H1 (cell line): Measurements from ENCODE around the gene CDH7. TPM values are rescaled to one million over a fixed set of nuclear protein-coding genes. Genes with fewer than 3 reads are reported as not detected.
A peak's percentile ranks its signal among the peaks of the same experiment; 100 is the strongest.

Experiments used
- CTCF ChIA-PET: fragments of 300-600 bp; sonication (Branson Sonifier 250); formaldehyde crosslinking; loops from one replicate; lab custom pipeline; 2021; ENCODE audit not compliant: partially characterized antibody; lab: Charles Lee
- POLR2A ChIA-PET: fragments of 300-600 bp; sonication (Branson Sonifier 250); formaldehyde crosslinking; loops from one replicate; lab custom pipeline; 2021; ENCODE audit warnings: inconsistent platforms; ENCODE audit not compliant: partially characterized antibody; lab: Charles Lee
- DNase-seq, 2 experiments: peaks; one replicate each; pipeline versions ENCODE4 v3.0.0 to v3.0.0-alpha.2; 2010 to 2022; ENCODE audit warnings: low spot score in 2 of 2, low read depth in 1 of 2, mixed read lengths in 1 of 2
- FAIRE-seq: peaks from 2 replicates; lab custom pipeline; 2011; peaks lifted over from hg19 to GRCh38; lab: Jason Lieb, UNC
- H2AFZ ChIP-seq: 2 replicates; pipeline ENCODE4 v1.8.1; 2012; ENCODE audit warnings: low read length, inconsistent platforms
- H2AK5ac ChIP-seq: 2 replicates; pipeline ENCODE4 v1.6.1; 2013; ENCODE audit warnings: low read depth, low read length
- H2BK120ac ChIP-seq: replicated peaks from 2 replicates; pipeline ENCODE3; 2013; ENCODE audit warnings: low read depth, low read length, inconsistent platforms
- H2BK12ac ChIP-seq: 2 replicates; pipeline ENCODE4 v1.6.1; 2013; ENCODE audit warnings: low read depth, low read length
- H2BK15ac ChIP-seq: 2 replicates; pipeline ENCODE4 v1.6.1; 2013; ENCODE audit warnings: low read length
- H2BK20ac ChIP-seq: 2 replicates; pipeline ENCODE4 v1.6.1; 2013; ENCODE audit warnings: low read length
- H2BK5ac ChIP-seq: 2 replicates; pipeline ENCODE4 v1.6.1; 2013; ENCODE audit warnings: low read depth, low read length
- H3K14ac ChIP-seq: 2 replicates; pipeline ENCODE4 v1.6.1; 2013; ENCODE audit warnings: inconsistent platforms; ENCODE audit not compliant: insufficient read length
- H3K18ac ChIP-seq: 2 replicates; pipeline ENCODE4 v1.6.1; 2013; ENCODE audit warnings: low read length; ENCODE audit errors: extremely low read depth
- H3K23ac ChIP-seq: 2 replicates; pipeline ENCODE4 v1.6.1; 2013; ENCODE audit warnings: inconsistent platforms; ENCODE audit not compliant: insufficient read length
- H3K23me2 ChIP-seq: 2 replicates; pipeline ENCODE4 v1.6.1; 2013; ENCODE audit warnings: low read depth, low read length
- H3K27ac ChIP-seq: 2 replicates; pipeline ENCODE4 v1.6.1; 2011; ENCODE audit warnings: low read depth, low read length, inconsistent platforms
- H3K27me3 ChIP-seq, 4 experiments: replicated peaks in 1 of 4; 1 replicate in 1 of 4; 2 replicates in 3 of 4; pipeline versions ENCODE4 v1.6.1 to v1.8.1; 2011 to 2013; ENCODE audit warnings: low read length in 3 of 4, mild to moderate bottlenecking in 3 of 4, inconsistent platforms in 2 of 4, mixed read lengths in 2 of 4, moderate library complexity in 1 of 4; ENCODE audit not compliant: control insufficient read depth in 3 of 4, insufficient read depth in 3 of 4; ENCODE audit errors: extremely low read depth in 1 of 4
- H3K36me3 ChIP-seq, 4 experiments: 2 replicates each; pipeline versions ENCODE4 v1.6.1 to v1.8.1; 2011 to 2013; ENCODE audit warnings: mild to moderate bottlenecking in 4 of 4, low read length in 3 of 4, moderate library complexity in 2 of 4, control low read depth in 1 of 4, inconsistent platforms in 1 of 4; ENCODE audit not compliant: insufficient read depth in 4 of 4, control insufficient read depth in 2 of 4
- H3K4ac ChIP-seq: replicated peaks from 2 replicates; pipeline ENCODE3; 2013; ENCODE audit warnings: low read length, low read depth, mixed read lengths, inconsistent platforms; ENCODE audit not compliant: insufficient read length
- H3K4me1 ChIP-seq, 4 experiments: replicated peaks in 1 of 4; 1 replicate in 1 of 4; 2 replicates in 3 of 4; pipeline versions ENCODE4 v1.6.1 to v1.8.1; 2011 to 2013; ENCODE audit warnings: low read length in 3 of 4, inconsistent platforms in 2 of 4, mixed read lengths in 1 of 4; ENCODE audit not compliant: insufficient read depth in 4 of 4, control insufficient read depth in 3 of 4
- H3K4me2 ChIP-seq, 2 experiments: 2 replicates each; pipeline versions ENCODE4 v1.6.1 to v1.8.1; 2011 to 2013; ENCODE audit warnings: low read depth in 2 of 2, low read length in 2 of 2, control low read depth in 1 of 2, inconsistent platforms in 1 of 2, mild to moderate bottlenecking in 1 of 2; ENCODE audit not compliant: insufficient read depth in 1 of 2
- H3K4me3 ChIP-seq, 4 experiments: fragments of 200-600, 300-600 bp in 1 of 4; sonication (generic), shearing (Covaris generic), sonication (Bioruptor Twin) in 1 of 4; 2 replicates each; pipeline versions ENCODE4 v1.5.1 to v1.8.1; 2011 to 2016; ENCODE audit warnings: low read length in 4 of 4, low read depth in 3 of 4, control low read depth in 2 of 4, inconsistent platforms in 2 of 4, mild to moderate bottlenecking in 2 of 4, mixed read lengths in 1 of 4, moderate library complexity in 1 of 4; ENCODE audit not compliant: insufficient read depth in 2 of 4; ENCODE audit errors: extremely low read depth in 1 of 4
- H3K56ac ChIP-seq: replicated peaks from 2 replicates; pipeline ENCODE3; 2013; ENCODE audit warnings: low read depth, mild to moderate bottlenecking, mixed read lengths, low read length, inconsistent platforms; ENCODE audit not compliant: insufficient read length
- H3K79me1 ChIP-seq: 2 replicates; pipeline ENCODE4 v1.6.1; 2013; ENCODE audit warnings: low read depth, low read length, control low read depth
- H3K79me2 ChIP-seq, 2 experiments: 2 replicates each; pipeline versions ENCODE4 v1.6.1 to v1.8.1; 2012 to 2013; ENCODE audit warnings: low read length in 2 of 2, mild to moderate bottlenecking in 2 of 2, inconsistent platforms in 1 of 2; ENCODE audit not compliant: insufficient read depth in 2 of 2, control insufficient read depth in 1 of 2
- H3K9ac ChIP-seq, 4 experiments: replicated peaks in 1 of 4; 1 replicate in 1 of 4; 2 replicates in 3 of 4; pipeline versions ENCODE4 v1.6.1 to v1.8.1; 2011 to 2013; ENCODE audit warnings: low read depth in 3 of 4, low read length in 3 of 4, control low read depth in 2 of 4, mild to moderate bottlenecking in 2 of 4, moderate library complexity in 2 of 4, inconsistent platforms in 1 of 4; ENCODE audit errors: extremely low read depth in 1 of 4
- H3K9me3 ChIP-seq, 2 experiments: 2 replicates each; pipeline versions ENCODE4 v1.6.1 to v1.8.1; 2012 to 2013; ENCODE audit warnings: mild to moderate bottlenecking in 2 of 2, moderate library complexity in 2 of 2, control low read depth in 1 of 2, inconsistent platforms in 1 of 2, low read depth in 1 of 2, low read length in 1 of 2, mixed read lengths in 1 of 2; ENCODE audit not compliant: insufficient read depth in 2 of 2
- H4K20me1 ChIP-seq, 2 experiments: replicated peaks in 1 of 2; 2 replicates each; pipeline versions ENCODE3 to v1.8.1; 2011 to 2013; ENCODE audit warnings: inconsistent platforms in 2 of 2, low read length in 2 of 2, mild to moderate bottlenecking in 1 of 2; ENCODE audit not compliant: insufficient read depth in 2 of 2, control insufficient read depth in 1 of 2
- H4K5ac ChIP-seq: 2 replicates; pipeline ENCODE4 v1.6.1; 2013; ENCODE audit warnings: low read length, low read depth, mixed read lengths, inconsistent platforms; ENCODE audit not compliant: insufficient read length
- H4K8ac ChIP-seq: 2 replicates; pipeline ENCODE4 v1.8.0; 2013; ENCODE audit warnings: mild to moderate bottlenecking, moderate library complexity, low read length, inconsistent platforms; ENCODE audit not compliant: insufficient read depth; ENCODE audit errors: extremely low read depth
- H4K91ac ChIP-seq: replicated peaks from 2 replicates; pipeline ENCODE3; 2013; ENCODE audit warnings: low read length, mixed read lengths, inconsistent platforms; ENCODE audit not compliant: insufficient read length
- CEBPB ChIP-seq: IDR thresholded peaks from 2 replicates; pipeline ENCODE4 v1.6.1; 2012; ENCODE audit warnings: low read depth, low read length
- POU5F1 ChIP-seq: IDR thresholded peaks from 2 replicates; pipeline ENCODE4 v1.6.1; 2011; ENCODE audit warnings: low read depth, mild to moderate bottlenecking, low read length, moderate library complexity
- WGBS, 2 experiments: shearing (Covaris generic) in 1 of 2; methylation state at CpG; one replicate each; pipeline versions ENCODE4 v1.1.6 to v1.1.7; 2013 to 2015; ENCODE audit warnings: low lambda C conversion rate in 2 of 2, mixed read lengths in 2 of 2, inconsistent platforms in 1 of 2, low coverage in 1 of 2, missing lambda C conversion rate in 1 of 2; ENCODE audit not compliant: insufficient replicate concordance in 2 of 2, insufficient coverage in 1 of 2, insufficient read length in 1 of 2; ENCODE audit errors: extremely low coverage in 1 of 2, missing lambda C conversion rate in 1 of 2; 5-methylcytosine and 5-hydroxymethylcytosine counted together
- polyA plus RNA-seq, 7 experiments: library from polyadenylated mRNA; depleted of rRNA in 3 of 7; stranded (reverse) in 5 of 7; unstranded in 2 of 7; fragments of >200 nt in 5 of 7; fragments of 200-250 nt in 2 of 7; gene quantifications; 1 replicate in 5 of 7; 2 replicates in 1 of 7; 4 replicates in 1 of 7; pipeline versions ENCODE4 v1.2.1 to v1.2.3, GENCODE V29; 2011 to 2013; ENCODE audit warnings: missing spikeins in 2 of 7, mixed read lengths in 2 of 7
- total RNA-seq: library from RNA; stranded (reverse); fragmentation: NEBNext Ultra II Directional; extraction: Animal tissue kit (Norgen Biotek cat#: 25700); gene quantifications from 2 replicates; pipeline ENCODE4 v1.2.1, GENCODE V29; 2021

Gene CDH7
- total and polyA plus RNA-seq, 2 of the 8 experiments (the other 6 are each of a cell fraction or from before 2014, with no cell fraction given), result 1.00 to 1.5 TPM

- H3K23me2 ChIP-seq, result no peaks in the 10 kb centered on the region; the same call in 1 of the 2 replicates
- no peak overlapping the region for H3K56ac ChIP-seq
- WGBS, 2 experiments, result 91% methylated on average over 1 of the region's 1 CpG; no CpG with 5 or more reads in 1 of the 2 experiments
- H2BK15ac ChIP-seq, result no peak overlapping the region
- H3K14ac ChIP-seq, result no peak overlapping the region
- FAIRE-seq, result no peak
- H4K20me1 ChIP-seq, result no peaks in the 10 kb centered on the region
- H3K4me3 ChIP-seq, result no peak overlapping the region
- no peaks in the 10 kb centered on the region for H3K79me1 ChIP-seq
- H4K5ac ChIP-seq, result no peak overlapping the region
- H2BK120ac ChIP-seq, result no peak overlapping the region
- H3K27me3 ChIP-seq, result no peaks in the 10 kb centered on the region
- TF ChIP-seq CEBPB, result peak; percentile 56; the same call in 1 of the 2 replicates
- no peak for TF ChIP-seq POU5F1
- H3K27ac ChIP-seq, result no peak overlapping the region
- H2BK20ac ChIP-seq, result no peak overlapping the region
- H3K4ac ChIP-seq, result no peak overlapping the region
- no peak overlapping the region for H3K23ac ChIP-seq
- ChIA-PET CTCF (no interaction called here), POLR2A (no interaction called here)
- no peaks in the 10 kb centered on the region for H3K4me1 ChIP-seq
- H3K4me2 ChIP-seq, result no peak overlapping the region
- no peak overlapping the region for H2AFZ ChIP-seq
- no peak overlapping the region for H2BK12ac ChIP-seq
- H2AK5ac ChIP-seq, result no peak overlapping the region
- H3K36me3 ChIP-seq, result no peaks in the 10 kb centered on the region
- no peak for DNase-seq
- no peak overlapping the region for H3K18ac ChIP-seq
- no peak overlapping the region for H4K8ac ChIP-seq
- H3K79me2 ChIP-seq, result no peaks in the 10 kb centered on the region
- no peak overlapping the region for H4K91ac ChIP-seq
- no peaks in the 10 kb centered on the region for H3K9me3 ChIP-seq
- H3K9ac ChIP-seq, result no peak overlapping the region
- no peak overlapping the region for H2BK5ac ChIP-seq
Observed at GRCh38 chr18:65827444-65827843, 76.6 kb downstream of the CDH7 start.
